Hepatocyte (in vitro differentiated cells): ENCODE measurements around the gene PSMD8.

ENCODE experiments used
- EZH2 ChIP-seq: fragments of 200-600 bp; sonication (generic); IDR thresholded peaks from 2 replicates; pipeline ENCODE4 v1.6.1; 2016; ENCODE audit warnings: antibody characterized with exemption, mild to moderate bottlenecking, borderline replicate concordance
- EZH2phosphoT487 ChIP-seq: fragments of 200-600 bp; sonication (generic); IDR thresholded peaks from one replicate; pipeline ENCODE4 v1.6.1; 2018; ENCODE audit warnings: antibody characterized with exemption, mild to moderate bottlenecking, low read depth, moderate library complexity; ENCODE audit not compliant: unreplicated experiment, severe bottlenecking
- TF ChIP-seq, protein P1 (sequence below): fragments of 200-600 bp; sonication (generic); IDR thresholded peaks from 2 replicates; pipeline ENCODE4 v1.5.1; 2016; ENCODE audit warnings: antibody characterized with exemption, mild to moderate bottlenecking; ENCODE audit not compliant: poor library complexity

DNA sequence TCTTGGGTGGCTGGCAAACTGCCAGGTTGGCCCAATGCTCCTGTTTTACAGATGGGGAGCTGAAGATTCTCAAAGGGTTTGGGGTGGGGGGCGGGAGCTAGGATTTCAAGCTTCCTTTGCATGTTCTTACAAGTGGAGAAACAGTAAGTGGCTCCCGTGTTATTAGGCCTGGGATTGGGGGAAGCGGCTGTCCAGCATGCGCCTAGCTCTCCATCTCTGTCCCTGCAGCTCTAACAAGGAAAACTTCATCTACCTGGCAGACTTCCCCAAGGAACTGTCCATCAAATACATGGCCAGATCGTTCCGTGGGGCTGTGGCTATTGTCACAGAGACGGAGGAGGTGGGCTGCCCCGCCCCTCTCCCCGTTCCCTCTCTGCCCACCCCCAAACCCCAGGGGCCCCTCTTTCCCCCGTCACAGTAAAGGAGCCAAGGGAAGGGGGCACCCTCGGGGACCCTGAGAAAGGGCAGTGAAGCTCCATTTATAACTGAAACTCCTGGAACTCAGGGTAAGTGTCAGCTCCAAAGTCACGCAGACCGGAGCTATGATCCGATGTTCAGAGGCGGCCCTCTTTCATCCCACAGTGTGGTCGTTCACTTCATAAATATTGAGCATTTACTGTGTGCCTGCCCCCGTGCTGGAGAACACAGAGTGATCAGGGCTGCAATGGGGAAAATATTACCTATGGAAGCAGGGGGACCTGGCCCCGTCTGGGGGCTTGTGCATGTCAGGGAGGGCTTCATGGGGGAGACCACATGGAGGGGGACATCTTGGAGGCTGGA lies 14.9 kb upstream of the PSMD8 start:
- TF ChIP-seq, protein P1, sequence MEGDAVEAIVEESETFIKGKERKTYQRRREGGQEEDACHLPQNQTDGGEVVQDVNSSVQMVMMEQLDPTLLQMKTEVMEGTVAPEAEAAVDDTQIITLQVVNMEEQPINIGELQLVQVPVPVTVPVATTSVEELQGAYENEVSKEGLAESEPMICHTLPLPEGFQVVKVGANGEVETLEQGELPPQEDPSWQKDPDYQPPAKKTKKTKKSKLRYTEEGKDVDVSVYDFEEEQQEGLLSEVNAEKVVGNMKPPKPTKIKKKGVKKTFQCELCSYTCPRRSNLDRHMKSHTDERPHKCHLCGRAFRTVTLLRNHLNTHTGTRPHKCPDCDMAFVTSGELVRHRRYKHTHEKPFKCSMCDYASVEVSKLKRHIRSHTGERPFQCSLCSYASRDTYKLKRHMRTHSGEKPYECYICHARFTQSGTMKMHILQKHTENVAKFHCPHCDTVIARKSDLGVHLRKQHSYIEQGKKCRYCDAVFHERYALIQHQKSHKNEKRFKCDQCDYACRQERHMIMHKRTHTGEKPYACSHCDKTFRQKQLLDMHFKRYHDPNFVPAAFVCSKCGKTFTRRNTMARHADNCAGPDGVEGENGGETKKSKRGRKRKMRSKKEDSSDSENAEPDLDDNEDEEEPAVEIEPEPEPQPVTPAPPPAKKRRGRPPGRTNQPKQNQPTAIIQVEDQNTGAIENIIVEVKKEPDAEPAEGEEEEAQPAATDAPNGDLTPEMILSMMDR: no peak
- TF ChIP-seq EZH2 (no peak), EZH2phosphoT487 (no peak)
